Mesothelial cell of epicardium (in vitro differentiated cells): ENCODE results near the gene ARHGAP44. TPM values are rescaled to one million over a fixed set of nuclear protein-coding genes. Genes with fewer than 3 reads are reported as not detected.

ENCODE experiments used
- DNase-seq, 2 experiments: peaks; one replicate each; pipeline ENCODE4 v3.0.0; 2021; ENCODE audit warnings: low spot score in 2 of 2; ENCODE audit not compliant: unreplicated experiment in 2 of 2
- H3K27ac Mint-ChIP-seq: 2 replicates; pipeline ENCODE4 v1.8.0; 2021; ENCODE audit warnings: mixed read lengths
- H3K27me3 Mint-ChIP-seq: 2 replicates; pipeline ENCODE4 v1.8.0; 2021; ENCODE audit warnings: low read depth, mixed read lengths
- H3K36me3 Mint-ChIP-seq: 2 replicates; pipeline ENCODE4 v1.8.0; 2021; ENCODE audit warnings: mixed read lengths
- H3K4me1 Mint-ChIP-seq: 2 replicates; pipeline ENCODE4 v1.8.0; 2021; ENCODE audit warnings: mixed read lengths
- H3K4me3 Mint-ChIP-seq: 2 replicates; pipeline ENCODE4 v1.8.0; 2021; ENCODE audit warnings: mild to moderate bottlenecking, moderate library complexity, mixed read lengths
- H3K9me3 Mint-ChIP-seq: 2 replicates; pipeline ENCODE4 v1.8.0; 2021; ENCODE audit warnings: mixed read lengths
- total RNA-seq: library from RNA; stranded (reverse); gene quantifications from 3 replicates; pipeline ENCODE4 v1.2.1, GENCODE V29; 2021
- TF ChIP-seq, protein P1 (sequence below): fragments of 200-600 bp; sonication (generic); IDR thresholded peaks from one replicate; pipeline ENCODE4 v1.5.0; 2021; ENCODE audit warnings: antibody characterized with exemption; ENCODE audit not compliant: unreplicated experiment

Gene ARHGAP44
- total RNA-seq, 1 donor from 2014 or later = 11.7 TPM

DNA sequence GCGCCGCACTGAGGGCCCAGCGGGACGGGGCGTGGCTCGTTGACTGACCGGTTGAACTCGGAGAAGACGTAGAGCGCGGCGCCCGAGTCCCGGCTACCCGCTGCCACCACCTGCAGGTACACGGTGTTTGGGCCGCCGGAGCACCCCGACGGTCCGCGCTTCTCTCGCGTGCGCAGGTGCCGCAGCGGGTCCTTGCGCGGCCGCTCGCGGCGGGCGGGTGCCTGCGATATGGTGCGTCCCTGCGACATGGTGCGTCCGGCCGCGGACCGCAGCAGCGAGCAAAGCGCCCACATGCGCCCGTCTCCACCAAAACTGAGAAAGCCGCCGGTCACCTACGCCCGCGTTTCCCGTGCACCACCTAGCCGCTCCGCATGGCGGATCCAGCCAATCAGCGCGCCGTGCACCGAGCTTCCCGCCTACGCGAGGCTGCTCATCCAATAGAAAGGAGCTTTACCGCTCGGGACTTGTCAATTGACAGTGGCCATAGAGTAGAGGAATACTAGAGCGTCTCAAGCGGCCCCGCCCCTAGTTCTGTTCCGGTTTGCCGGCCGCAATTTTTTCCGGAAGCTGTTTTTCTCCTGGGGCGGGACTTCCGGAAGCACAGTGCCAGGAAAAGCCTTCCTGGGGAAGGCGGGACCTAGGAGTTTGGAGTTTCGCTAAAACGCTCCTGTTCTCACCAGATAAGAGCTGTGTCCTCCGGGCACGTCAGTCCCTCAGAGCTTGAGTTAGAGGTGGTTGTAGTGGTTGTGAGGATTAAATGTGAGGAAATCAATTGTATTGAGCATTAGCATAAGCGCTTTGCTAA, 228.6 kb downstream of the ARHGAP44 start, which contains the start of gene ELAC2:
ELAC2 (minus strand) TSS at position 373 of the 805 bp plus-strand sequence; CDS start at position 293, 80 bp downstream.
- peaks cover 25% of the 10 kb centered on the region for H3K36me3 Mint-ChIP-seq
- H3K4me1 Mint-ChIP-seq = peaks cover 11% of the 10 kb centered on the region
- DNase-seq = peak; percentile 93 to 97
- TF ChIP-seq, protein P1, sequence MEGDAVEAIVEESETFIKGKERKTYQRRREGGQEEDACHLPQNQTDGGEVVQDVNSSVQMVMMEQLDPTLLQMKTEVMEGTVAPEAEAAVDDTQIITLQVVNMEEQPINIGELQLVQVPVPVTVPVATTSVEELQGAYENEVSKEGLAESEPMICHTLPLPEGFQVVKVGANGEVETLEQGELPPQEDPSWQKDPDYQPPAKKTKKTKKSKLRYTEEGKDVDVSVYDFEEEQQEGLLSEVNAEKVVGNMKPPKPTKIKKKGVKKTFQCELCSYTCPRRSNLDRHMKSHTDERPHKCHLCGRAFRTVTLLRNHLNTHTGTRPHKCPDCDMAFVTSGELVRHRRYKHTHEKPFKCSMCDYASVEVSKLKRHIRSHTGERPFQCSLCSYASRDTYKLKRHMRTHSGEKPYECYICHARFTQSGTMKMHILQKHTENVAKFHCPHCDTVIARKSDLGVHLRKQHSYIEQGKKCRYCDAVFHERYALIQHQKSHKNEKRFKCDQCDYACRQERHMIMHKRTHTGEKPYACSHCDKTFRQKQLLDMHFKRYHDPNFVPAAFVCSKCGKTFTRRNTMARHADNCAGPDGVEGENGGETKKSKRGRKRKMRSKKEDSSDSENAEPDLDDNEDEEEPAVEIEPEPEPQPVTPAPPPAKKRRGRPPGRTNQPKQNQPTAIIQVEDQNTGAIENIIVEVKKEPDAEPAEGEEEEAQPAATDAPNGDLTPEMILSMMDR = no peak
- H3K27ac Mint-ChIP-seq = peak within 1 kb of the TSS; percentile 98
- H3K27me3 Mint-ChIP-seq = no peaks in the 10 kb centered on the region
- no peaks in the 10 kb centered on the region for H3K9me3 Mint-ChIP-seq
- peak within 1 kb of the TSS; percentile 94 for H3K4me3 Mint-ChIP-seq

DNA sequence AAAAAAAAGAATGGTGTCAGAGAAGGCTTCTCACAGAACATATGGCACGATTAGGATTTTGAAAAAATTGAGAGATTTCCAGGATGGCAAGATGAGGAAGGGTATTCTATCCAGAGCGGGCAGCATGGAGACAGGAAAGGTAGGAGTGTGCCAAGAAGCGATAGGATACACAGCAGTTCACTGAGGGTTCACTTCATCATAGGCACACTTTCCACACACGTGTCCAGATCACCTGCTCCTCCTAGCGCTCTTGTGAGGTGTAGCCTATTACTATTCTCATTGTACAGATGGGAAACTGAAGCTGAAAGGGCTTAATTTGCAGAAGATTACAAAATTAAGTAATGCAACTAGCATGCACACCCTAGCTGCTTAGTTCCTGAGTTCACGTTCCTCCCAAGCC, 234.7 kb downstream of the ARHGAP44 start:
- H3K27ac Mint-ChIP-seq = no peak overlapping the region
- TF ChIP-seq, protein P1 = no peak
- H3K27me3 Mint-ChIP-seq = peaks cover 4% of the 10 kb centered on the region
- H3K4me1 Mint-ChIP-seq = no peaks in the 10 kb centered on the region
- no peaks in the 10 kb centered on the region for H3K36me3 Mint-ChIP-seq
- H3K9me3 Mint-ChIP-seq = no peaks in the 10 kb centered on the region
- H3K4me3 Mint-ChIP-seq = peak overlapping the region; percentile 42
- no peak for DNase-seq

DNA sequence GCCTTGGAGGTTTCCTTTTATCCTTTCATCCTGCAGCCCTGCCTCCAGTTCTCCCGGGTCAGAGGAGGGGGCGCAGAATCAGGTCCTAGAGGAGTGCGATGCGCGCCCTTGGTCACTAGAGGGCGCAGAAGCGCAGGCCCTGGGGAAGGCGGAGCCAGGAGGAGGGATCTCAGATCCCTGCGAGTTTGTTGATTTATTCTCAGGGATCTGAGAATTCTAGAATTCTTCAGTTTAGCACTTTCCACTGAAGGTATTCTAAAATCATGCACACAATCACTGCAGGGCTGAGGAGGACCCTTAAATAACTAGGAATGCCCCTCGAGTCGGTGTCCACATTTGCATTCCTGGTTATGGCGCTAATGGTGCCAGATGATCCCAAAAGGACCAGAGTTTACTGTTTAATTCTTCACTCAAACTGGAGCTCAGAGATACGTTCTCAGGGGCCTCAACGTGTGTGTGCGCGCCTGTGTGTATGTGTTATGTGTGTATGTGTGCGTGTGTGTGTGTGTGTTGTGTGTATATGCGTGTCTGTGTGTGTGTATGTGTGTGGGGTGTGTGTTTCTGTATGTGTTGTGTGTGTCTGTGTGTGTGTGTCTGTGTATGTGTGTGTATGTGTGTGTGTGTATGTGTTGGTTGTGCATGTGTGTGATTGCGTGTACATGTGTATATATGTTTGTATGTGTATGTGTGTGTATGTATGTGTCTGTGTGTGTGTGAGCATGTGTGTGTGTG, 235.4 kb downstream of the ARHGAP44 start:
- TF ChIP-seq, protein P1 = peak; percentile 78
- peak overlapping the region; percentile 42 for H3K4me3 Mint-ChIP-seq
- H3K4me1 Mint-ChIP-seq = no peaks in the 10 kb centered on the region
- H3K9me3 Mint-ChIP-seq = no peaks in the 10 kb centered on the region
- H3K27me3 Mint-ChIP-seq = peaks cover 4% of the 10 kb centered on the region
- H3K27ac Mint-ChIP-seq = no peak overlapping the region
- no peaks in the 10 kb centered on the region for H3K36me3 Mint-ChIP-seq
- DNase-seq = peak; percentile 42 to 82

DNA sequence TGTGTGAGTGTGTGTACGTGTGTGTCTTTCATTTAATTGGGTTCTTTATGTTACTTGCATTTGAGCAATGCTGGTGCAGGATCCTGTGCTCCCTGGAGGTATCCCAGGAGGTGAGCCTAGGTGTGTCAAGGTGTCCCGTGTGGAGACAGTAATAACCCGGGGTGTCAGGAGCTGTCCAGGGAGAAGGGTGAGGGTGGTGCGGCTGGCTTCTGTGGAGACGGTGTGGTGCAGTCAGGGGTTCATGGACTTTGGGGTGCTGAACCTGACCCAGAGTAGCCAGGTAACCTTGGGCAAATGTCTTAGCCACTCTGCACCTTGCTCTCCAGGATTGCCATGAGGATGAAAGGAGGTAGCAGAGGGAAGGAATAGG, 235.9 kb downstream of the ARHGAP44 start:
- DNase-seq = no peak
- Mint-ChIP-seq H3K4me1 (peaks cover under 1% of the 10 kb centered on the region), H3K27ac (no peak overlapping the region), H3K36me3 (no peaks in the 10 kb centered on the region), H3K9me3 (no peaks in the 10 kb centered on the region), H3K4me3 (no peak overlapping the region), H3K27me3 (peaks cover 4% of the 10 kb centered on the region)
- TF ChIP-seq, protein P1 = no peak

DNA sequence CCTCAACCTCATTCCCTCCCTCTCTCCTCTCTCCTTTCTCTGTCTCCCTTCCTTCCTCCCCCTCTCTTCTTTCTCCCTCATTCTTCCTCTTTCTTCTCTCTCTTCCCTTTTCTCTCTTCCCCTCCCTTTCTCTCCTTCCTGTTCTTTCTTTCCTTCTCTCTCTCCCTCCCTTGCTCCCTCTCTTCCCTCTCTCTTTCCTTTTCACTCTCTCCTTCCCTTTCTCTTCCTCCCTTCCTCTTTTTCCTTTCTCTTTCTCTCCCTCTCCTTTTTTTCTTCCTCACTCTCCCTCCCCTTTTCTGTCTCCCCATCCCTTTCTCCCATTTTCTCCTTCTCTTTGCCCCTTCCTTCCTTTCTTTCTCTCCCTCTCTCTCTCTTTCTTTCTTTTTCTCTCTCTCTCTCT, 236.4 kb downstream of the ARHGAP44 start:
- no peaks in the 10 kb centered on the region for H3K9me3 Mint-ChIP-seq
- no peak overlapping the region for H3K4me3 Mint-ChIP-seq
- H3K4me1 Mint-ChIP-seq = peaks cover 4% of the 10 kb centered on the region
- H3K36me3 Mint-ChIP-seq = no peaks in the 10 kb centered on the region
- H3K27me3 Mint-ChIP-seq = peaks cover 4% of the 10 kb centered on the region
- no peak overlapping the region for H3K27ac Mint-ChIP-seq
- DNase-seq = no peak
- TF ChIP-seq, protein P1 = no peak
